Stimulated activated CD8-positive, alpha-beta memory T cell treated with anti-CD3 and anti-CD28 coated beads, Interleukin-4, amount 100 ng/mL, for 4 hours (primary cell): ENCODE measurements around the gene CACHD1.
"Not testable (repeated sequence)": the region's sequence is repeated elsewhere in the genome, so short reads cannot be mapped to it uniquely, and the experiment has no call there.

Source experiments
- DNase-seq, 2 donors: peaks; one replicate each; pipeline ENCODE4 v3.0.0-alpha.2; 2020; ENCODE audit warnings: low read depth in 2 of 2, low spot score in 1 of 2

CACHD1 gene

GRCh38 chr1:64581843-64582185, 111.9 kb downstream of the CACHD1 start:
- DNase-seq = no peak

- DNase-seq = no peak
Observed at GRCh38 chr1:64584479-64584878, 114.5 kb downstream of the CACHD1 start.

GRCh38 chr1:64588876-64589275, 118.9 kb downstream of the CACHD1 start:
- no peak for DNase-seq

- no peak for DNase-seq
Observed at GRCh38 chr1:64590316-64590715, 120.4 kb downstream of the CACHD1 start.

- DNase-seq = no peak
Observed at GRCh38 chr1:64594446-64594845, 124.5 kb downstream of the CACHD1 start.

GRCh38 chr1:64595871-64596515, 126.1 kb downstream of the CACHD1 start:
- no peak for DNase-seq

GRCh38 chr1:64597113-64597512, 127.2 kb downstream of the CACHD1 start:
- DNase-seq = no peak

GRCh38 chr1:64598100-64598571, 128.2 kb downstream of the CACHD1 start:
- no peak for DNase-seq

- no peak for DNase-seq
Observed at GRCh38 chr1:64599242-64599641, 129.3 kb downstream of the CACHD1 start.

GRCh38 chr1:64601207-64601606, 131.3 kb downstream of the CACHD1 start:
- no peak for DNase-seq

- DNase-seq = no peak
Observed at GRCh38 chr1:64608005-64608650, 138.2 kb downstream of the CACHD1 start.

GRCh38 chr1:64608651-64609048, 138.7 kb downstream of the CACHD1 start:
- DNase-seq = no peak

- not testable (repeated sequence) for DNase-seq
Observed at GRCh38 chr1:64610950-64611349, 141.0 kb downstream of the CACHD1 start.

GRCh38 chr1:64616039-64616438, 146.1 kb downstream of the CACHD1 start:
- DNase-seq = no peak

GRCh38 chr1:64623750-64624191, 153.8 kb downstream of the CACHD1 start:
- no peak for DNase-seq

- no peak for DNase-seq
Observed at GRCh38 chr1:64624218-64624713, 154.3 kb downstream of the CACHD1 start.

GRCh38 chr1:64624808-64625207, 154.9 kb downstream of the CACHD1 start:
- no peak for DNase-seq

- no peak for DNase-seq
Observed at GRCh38 chr1:64630611-64631010, 160.7 kb downstream of the CACHD1 start.

- no peak for DNase-seq
Observed at GRCh38 chr1:64631346-64632034, 161.6 kb downstream of the CACHD1 start.

- DNase-seq = no peak
Observed at GRCh38 chr1:64632936-64633335, 163.0 kb downstream of the CACHD1 start.

- DNase-seq = no peak
Observed at GRCh38 chr1:64645735-64646134, 175.8 kb downstream of the CACHD1 start.

- DNase-seq = no peak
Observed at GRCh38 chr1:64650411-64650810, 180.5 kb downstream of the CACHD1 start.
